OCI-LY3 (cell line): ENCODE measurements around the gene RCOR2.

Experiments used
- H2AFZ ChIP-seq: fragments of 200-600, 300-600 bp; shearing (Covaris generic); 2 replicates; pipeline ENCODE4 v1.6.0; 2014; ENCODE audit warnings: antibody characterized with exemption, low read depth, low read length
- H3K27ac ChIP-seq: fragments of 200-600, 300-600 bp; sonication (generic); 2 replicates; pipeline ENCODE4 v1.5.1; 2014; ENCODE audit warnings: mild to moderate bottlenecking, low read length, moderate library complexity, mixed read lengths
- H3K27me3 ChIP-seq: fragments of 200-600, 300-600 bp; sonication (generic); 2 replicates; pipeline ENCODE4 v1.6.1; 2014; ENCODE audit warnings: low read depth, low read length, mixed read lengths
- H3K36me3 ChIP-seq: fragments of 200-600, 300-600 bp; sonication (generic); replicated peaks from 2 replicates; pipeline ENCODE3; 2014; ENCODE audit warnings: low read depth, low read length, mixed read lengths
- H3K4me1 ChIP-seq: fragments of 300-600, 200-600 bp; sonication (generic); 2 replicates; pipeline ENCODE4 v1.6.1; 2014; ENCODE audit warnings: low read length, mixed read lengths
- H3K4me2 ChIP-seq: fragments of 200-600, 300-600 bp; sonication (generic); 2 replicates; pipeline ENCODE4 v1.6.1; 2014; ENCODE audit warnings: low read length, mixed read lengths
- H3K4me3 ChIP-seq: fragments of 300-600, 200-600 bp; sonication (generic); 2 replicates; pipeline ENCODE4 v1.5.1; 2014; ENCODE audit warnings: antibody characterized with exemption, mild to moderate bottlenecking, low read length, moderate library complexity
- H3K79me2 ChIP-seq: fragments of 300-600, 200-600 bp; shearing (Covaris generic); 2 replicates; pipeline ENCODE4 v1.6.1; 2014; ENCODE audit warnings: mild to moderate bottlenecking, low read length, mixed read lengths
- H3K9ac ChIP-seq: fragments of 300-600, 200-600 bp; shearing (Covaris generic); 2 replicates; pipeline ENCODE4 v1.6.0; 2014; ENCODE audit warnings: mild to moderate bottlenecking, low read length, moderate library complexity
- H3K9me3 ChIP-seq: fragments of 200-600, 300-600 bp; shearing (Covaris generic); 2 replicates; pipeline ENCODE4 v1.6.1; 2014; ENCODE audit warnings: low read length, mixed read lengths; ENCODE audit not compliant: insufficient read depth
- H4K20me1 ChIP-seq: fragments of 200-600, 300-600 bp; sonication (generic); 2 replicates; pipeline ENCODE4 v1.6.1; 2016; ENCODE audit warnings: low read length, mixed read lengths; ENCODE audit not compliant: insufficient read depth
- EZH2phosphoT487 ChIP-seq: fragments of 200-600 bp; shearing (Covaris generic); IDR thresholded peaks from 2 replicates; pipeline ENCODE4 v1.6.1; 2018; ENCODE audit warnings: antibody characterized with exemption, mixed run types, low read depth
- TF ChIP-seq, protein P1 (sequence below): fragments of 200-600, 300-600 bp; sonication (generic); IDR thresholded peaks from 2 replicates; pipeline ENCODE4 v1.5.1; 2014; ENCODE audit warnings: antibody characterized with exemption, low read length, low read depth

Gene RCOR2

DNA sequence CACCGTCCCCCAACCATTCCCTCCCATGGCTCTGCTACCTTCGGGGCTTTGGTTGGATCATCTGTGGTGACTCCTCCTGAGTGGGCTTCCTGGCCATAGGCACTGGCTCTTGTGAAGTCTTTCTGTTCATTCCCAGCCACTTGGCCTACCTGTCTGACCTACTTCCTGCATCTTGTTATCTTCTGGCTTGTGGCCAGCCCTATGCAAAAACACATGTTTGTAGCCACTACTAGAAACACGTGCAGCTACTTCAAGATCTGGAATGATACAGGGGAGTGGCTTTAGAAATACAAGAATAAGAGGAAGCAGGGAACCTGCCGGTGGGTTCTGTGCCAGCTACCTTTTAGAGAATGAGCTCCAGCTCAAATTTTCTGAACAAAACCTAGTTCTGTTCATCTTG lies 20.9 kb downstream of the RCOR2 start:
- H2AFZ ChIP-seq: no peak overlapping the region

DNA sequence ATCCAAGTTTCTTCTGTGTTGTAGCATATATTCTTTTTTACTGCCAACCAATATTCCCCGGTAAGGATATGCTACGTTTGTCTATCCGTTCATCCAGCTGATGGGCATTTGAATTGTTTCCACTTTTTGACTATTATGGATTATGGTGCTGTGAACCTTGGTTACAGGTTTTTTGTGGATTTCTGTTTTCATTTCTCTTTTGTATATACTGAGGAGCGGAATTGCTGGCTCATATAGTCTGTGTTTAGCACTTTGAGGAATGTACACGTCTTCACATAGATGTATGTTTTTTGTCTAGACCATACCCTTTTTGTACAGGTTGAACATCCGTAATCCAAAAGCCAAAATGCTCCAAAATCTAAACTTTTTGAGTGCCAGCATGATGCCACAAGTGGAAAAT lies 23.6 kb downstream of the RCOR2 start:
- H4K20me1 ChIP-seq: peaks cover 52% of the 10 kb centered on the region
- H3K36me3 ChIP-seq: peaks cover 52% of the 10 kb centered on the region

More for the DNA sequence above, 20.9 kb downstream of the RCOR2 start:
- Histone ChIP-seq H3K4me1 (no peaks in the 10 kb centered on the region), H3K9ac (no peak overlapping the region), H3K4me2 (no peak overlapping the region), H3K27ac (no peak overlapping the region), H3K9me3 (no peaks in the 10 kb centered on the region), H3K36me3 (peaks cover 71% of the 10 kb centered on the region), H3K27me3 (no peaks in the 10 kb centered on the region), H3K79me2 (peaks cover 30% of the 10 kb centered on the region), H3K4me3 (no peak overlapping the region), H4K20me1 (peaks cover 27% of the 10 kb centered on the region)
- no peak for TF ChIP-seq EZH2phosphoT487

DNA sequence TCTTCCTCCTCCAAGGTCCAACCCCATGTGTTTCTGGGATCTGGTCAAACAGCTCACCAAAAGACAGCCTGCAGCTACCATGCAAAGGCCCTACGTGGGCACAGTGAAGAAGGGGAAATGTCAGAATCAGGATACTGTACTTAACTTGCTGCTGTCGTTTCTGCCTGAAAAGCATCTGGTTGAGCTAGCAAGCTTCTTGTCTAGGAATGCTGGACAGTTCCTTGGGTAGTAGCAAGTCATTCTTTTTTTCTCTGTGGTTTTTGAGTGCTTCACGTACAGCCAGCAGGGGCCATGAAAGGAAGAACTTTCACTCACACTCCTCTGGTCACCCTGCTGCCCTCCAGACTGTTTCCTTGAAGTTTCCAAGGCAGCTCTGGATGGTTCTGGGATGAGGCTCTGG lies 24.7 kb downstream of the RCOR2 start:
- Histone ChIP-seq H4K20me1 (peaks cover 62% of the 10 kb centered on the region), H3K9ac (no peak overlapping the region), H3K27me3 (no peaks in the 10 kb centered on the region), H2AFZ (no peak overlapping the region), H3K9me3 (no peaks in the 10 kb centered on the region), H3K27ac (no peak overlapping the region), H3K79me2 (peaks cover 67% of the 10 kb centered on the region), H3K4me1 (peaks cover 17% of the 10 kb centered on the region), H3K36me3 (peaks cover 41% of the 10 kb centered on the region), H3K4me2 (no peak overlapping the region), H3K4me3 (no peak overlapping the region)
- TF ChIP-seq, protein P1, sequence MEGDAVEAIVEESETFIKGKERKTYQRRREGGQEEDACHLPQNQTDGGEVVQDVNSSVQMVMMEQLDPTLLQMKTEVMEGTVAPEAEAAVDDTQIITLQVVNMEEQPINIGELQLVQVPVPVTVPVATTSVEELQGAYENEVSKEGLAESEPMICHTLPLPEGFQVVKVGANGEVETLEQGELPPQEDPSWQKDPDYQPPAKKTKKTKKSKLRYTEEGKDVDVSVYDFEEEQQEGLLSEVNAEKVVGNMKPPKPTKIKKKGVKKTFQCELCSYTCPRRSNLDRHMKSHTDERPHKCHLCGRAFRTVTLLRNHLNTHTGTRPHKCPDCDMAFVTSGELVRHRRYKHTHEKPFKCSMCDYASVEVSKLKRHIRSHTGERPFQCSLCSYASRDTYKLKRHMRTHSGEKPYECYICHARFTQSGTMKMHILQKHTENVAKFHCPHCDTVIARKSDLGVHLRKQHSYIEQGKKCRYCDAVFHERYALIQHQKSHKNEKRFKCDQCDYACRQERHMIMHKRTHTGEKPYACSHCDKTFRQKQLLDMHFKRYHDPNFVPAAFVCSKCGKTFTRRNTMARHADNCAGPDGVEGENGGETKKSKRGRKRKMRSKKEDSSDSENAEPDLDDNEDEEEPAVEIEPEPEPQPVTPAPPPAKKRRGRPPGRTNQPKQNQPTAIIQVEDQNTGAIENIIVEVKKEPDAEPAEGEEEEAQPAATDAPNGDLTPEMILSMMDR: no peak
- no peak for TF ChIP-seq EZH2phosphoT487

More for the DNA sequence above, 23.6 kb downstream of the RCOR2 start:
- no peak overlapping the region for H2AFZ ChIP-seq
- H3K9me3 ChIP-seq: no peaks in the 10 kb centered on the region
- no peaks in the 10 kb centered on the region for H3K27me3 ChIP-seq
- peaks cover 7% of the 10 kb centered on the region for H3K4me1 ChIP-seq
- no peak for TF ChIP-seq EZH2phosphoT487
- TF ChIP-seq, protein P1: no peak
- H3K4me3 ChIP-seq: no peak overlapping the region
- peaks cover 57% of the 10 kb centered on the region for H3K79me2 ChIP-seq
- H3K4me2 ChIP-seq: no peak overlapping the region
- H3K9ac ChIP-seq: no peak overlapping the region
- no peak overlapping the region for H3K27ac ChIP-seq

DNA sequence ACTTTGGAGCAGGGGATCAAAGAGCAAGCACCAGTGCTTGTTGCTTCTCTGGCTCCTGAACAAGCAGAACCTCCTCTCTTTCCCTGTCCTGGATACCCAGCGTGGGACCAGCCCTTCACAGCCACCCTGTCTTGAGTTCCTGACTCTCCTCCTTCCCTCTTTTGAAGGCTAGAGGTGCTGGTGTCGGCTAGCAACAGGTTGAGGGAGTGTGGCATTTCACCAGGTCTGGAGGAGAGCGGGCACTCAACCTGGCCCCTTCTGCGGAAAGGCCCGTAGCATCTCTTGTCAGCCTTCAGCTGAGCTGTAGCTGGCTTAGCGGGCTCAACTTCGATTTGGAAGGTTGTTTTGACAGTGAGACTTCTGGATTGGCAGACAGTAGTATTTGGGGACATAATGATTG lies 26.6 kb downstream of the RCOR2 start:
- Histone ChIP-seq H3K4me3 (no peak overlapping the region), H3K27me3 (no peaks in the 10 kb centered on the region), H3K36me3 (peaks cover 28% of the 10 kb centered on the region), H3K9ac (no peak overlapping the region), H3K4me2 (no peak overlapping the region), H4K20me1 (peaks cover 70% of the 10 kb centered on the region), H3K27ac (no peak overlapping the region), H3K4me1 (peaks cover 20% of the 10 kb centered on the region), H3K79me2 (peaks cover 81% of the 10 kb centered on the region), H2AFZ (no peak overlapping the region), H3K9me3 (no peaks in the 10 kb centered on the region)
- TF ChIP-seq EZH2phosphoT487: no peak
- TF ChIP-seq, protein P1: no peak

- Histone ChIP-seq H3K27me3 (no peaks in the 10 kb centered on the region), H3K4me1 (peaks cover 20% of the 10 kb centered on the region), H3K9ac (no peak overlapping the region), H3K79me2 (peaks cover 90% of the 10 kb centered on the region), H4K20me1 (peaks cover 77% of the 10 kb centered on the region), H3K27ac (no peak overlapping the region), H3K36me3 (peaks cover 25% of the 10 kb centered on the region), H3K4me2 (peak overlapping the region; percentile 93), H3K4me3 (no peak overlapping the region; the same call in 1 of the 2 replicates), H2AFZ (no peak overlapping the region), H3K9me3 (no peaks in the 10 kb centered on the region)
- TF ChIP-seq, protein P1: no peak
- no peak for TF ChIP-seq EZH2phosphoT487
Measured at GRCh38 chr11:63889344-63889743, 27.6 kb downstream of the RCOR2 start.
